GM21786 (cell line): Measurements from ENCODE around the gene MAJIN.

Source experiments
- ATAC-seq: cut with Tn5 transposase; IDR thresholded peaks from one replicate; pipeline ENCODE4 v1.9.1; 2021; ENCODE audit not compliant: unreplicated experiment

MAJIN gene

GRCh38 chr11:64893194-64894069 is 78.5 kb downstream of the MAJIN start:
- ATAC-seq: no peak

- no peak for ATAC-seq
Observed at GRCh38 chr11:64892838-64893193, 79.1 kb downstream of the MAJIN start.

- no peak for ATAC-seq
Observed at GRCh38 chr11:64892411-64892831, 79.5 kb downstream of the MAJIN start.

GRCh38 chr11:64891880-64892279 is 80.0 kb downstream of the MAJIN start:
- no peak for ATAC-seq

- no peak for ATAC-seq
Observed at GRCh38 chr11:64891215-64891848, 80.6 kb downstream of the MAJIN start.

- ATAC-seq: no peak
Observed at GRCh38 chr11:64890522-64890939, 81.4 kb downstream of the MAJIN start.

- no peak for ATAC-seq
Observed at GRCh38 chr11:64888729-64889511, 83.0 kb downstream of the MAJIN start.

GRCh38 chr11:64888406-64888728 is 83.5 kb downstream of the MAJIN start:
- no peak for ATAC-seq
